Measurements from ENCODE around the gene ARHGAP28. TPM values are rescaled to one million over a fixed set of nuclear protein-coding genes. Genes with fewer than 3 reads are reported as not detected.

Gene ARHGAP28
- polyA plus RNA-seq, 1 donor = 23.7 TPM

GRCh38 chr18:6873040-6873751 is 143.7 kb downstream of the ARHGAP28 start:
- no peak for DNase-seq

- no peak for DNase-seq
These were observed 144.8 kb downstream of the ARHGAP28 start for GRCh38 chr18:6874315-6874714.

GRCh38 chr18:6875749-6876148 is 146.2 kb downstream of the ARHGAP28 start:
- no peak for DNase-seq

GRCh38 chr18:6876641-6877041 is 147.1 kb downstream of the ARHGAP28 start:
- DNase-seq = no peak

GRCh38 chr18:6877288-6877687 is 147.8 kb downstream of the ARHGAP28 start:
- no peak for DNase-seq

- peak; percentile 67 for DNase-seq
These were observed 149.2 kb downstream of the ARHGAP28 start for GRCh38 chr18:6878556-6879297.

GRCh38 chr18:6879508-6880195 is 150.1 kb downstream of the ARHGAP28 start:
- DNase-seq = no peak

- peak; percentile 85 for DNase-seq
These were observed 151.7 kb downstream of the ARHGAP28 start for GRCh38 chr18:6881034-6881820.

GRCh38 chr18:6882401-6882800 is 152.9 kb downstream of the ARHGAP28 start:
- no peak for DNase-seq

- peak; percentile 42 for DNase-seq
These were observed 155.5 kb downstream of the ARHGAP28 start for GRCh38 chr18:6885006-6885481.

GRCh38 chr18:6885992-6886796 is 156.7 kb downstream of the ARHGAP28 start:
- peak; percentile 88 for DNase-seq

GRCh38 chr18:6886797-6887330 is 157.3 kb downstream of the ARHGAP28 start:
- peak; percentile 45 for DNase-seq

GRCh38 chr18:6891788-6892187 is 162.3 kb downstream of the ARHGAP28 start:
- no peak for DNase-seq

- DNase-seq = no peak
These were observed 171.9 kb downstream of the ARHGAP28 start for GRCh38 chr18:6901286-6901926.

- DNase-seq = no peak
These were observed 187.6 kb downstream of the ARHGAP28 start for GRCh38 chr18:6917072-6917471.

- DNase-seq = peak; percentile 49
These were observed 190.8 kb downstream of the ARHGAP28 start for GRCh38 chr18:6920099-6920955.

- no peak for DNase-seq
These were observed 192.1 kb downstream of the ARHGAP28 start for GRCh38 chr18:6921571-6921970.

- DNase-seq = no peak
These were observed 193.7 kb downstream of the ARHGAP28 start for GRCh38 chr18:6923220-6923619.

GRCh38 chr18:6927153-6927552 is 197.6 kb downstream of the ARHGAP28 start:
- DNase-seq = no peak

GRCh38 chr18:6928359-6928758 is 198.8 kb downstream of the ARHGAP28 start:
- DNase-seq = no peak

Measured in hindlimb muscle (tissue), 1 donor.